Kidney (tissue), 14 donors: ENCODE measurements around the gene LRRK1. TPM values are rescaled to one million over a fixed set of nuclear protein-coding genes. Genes with fewer than 3 reads are reported as not detected.
A peak's percentile ranks its signal among the peaks of the same experiment; 100 is the strongest.

Source experiments
- DNase-seq, 5 donors: peaks; one replicate each; pipeline ENCODE4 v3.0.0-alpha.2; 2013 to 2020
- FAIRE-seq: peaks from 2 replicates; lab custom pipeline; 2012; peaks lifted over from hg19 to GRCh38; lab: Jason Lieb, UNC
- H3K27ac ChIP-seq, 2 donors: one replicate each; pipeline ENCODE4 v1.7.0; 2013; ENCODE audit warnings: low read depth in 2 of 2, low read length in 2 of 2, inconsistent platforms in 1 of 2
- H3K27me3 ChIP-seq: one replicate; pipeline ENCODE4 v1.7.1; 2013; ENCODE audit warnings: low read length, inconsistent platforms; ENCODE audit not compliant: control insufficient read depth, insufficient read depth
- H3K36me3 ChIP-seq, 3 donors: one replicate each; pipeline versions ENCODE4 v1.7.0 to v1.7.1; 2013; ENCODE audit warnings: low read length in 3 of 3, control low read depth in 1 of 3, inconsistent platforms in 1 of 3; ENCODE audit not compliant: insufficient read depth in 3 of 3, control insufficient read depth in 2 of 3
- H3K4me1 ChIP-seq, 3 donors: one replicate each; pipeline versions ENCODE4 v1.7.0 to v1.7.1; 2013; ENCODE audit warnings: low read length in 3 of 3, inconsistent platforms in 1 of 3, low read depth in 1 of 3; ENCODE audit not compliant: control insufficient read depth in 2 of 3, insufficient read depth in 2 of 3
- H3K4me3 ChIP-seq, 3 donors: one replicate each; pipeline versions ENCODE4 v1.7.0 to v1.8.1; 2013; ENCODE audit warnings: low read length in 3 of 3, control low read depth in 1 of 3, inconsistent platforms in 1 of 3
- H3K9ac ChIP-seq, 3 donors: one replicate each; pipeline versions ENCODE4 v1.7.0 to v1.7.1; 2013; ENCODE audit warnings: low read length in 3 of 3, control low read depth in 1 of 3, inconsistent platforms in 1 of 3
- H3K9me3 ChIP-seq, 3 donors: one replicate each; pipeline versions ENCODE4 v1.7.0 to v1.7.1; 2013; ENCODE audit warnings: low read length in 3 of 3, control low read depth in 1 of 3, inconsistent platforms in 1 of 3; ENCODE audit not compliant: control insufficient read depth in 2 of 3, insufficient read depth in 1 of 3
- CTCF ChIP-seq: IDR thresholded peaks from 3 replicates; pipeline ENCODE4 v1.5.1; 2012; ENCODE audit warnings: mild to moderate bottlenecking, moderate library complexity, borderline replicate concordance; ENCODE audit not compliant: insufficient read depth; ENCODE audit errors: extremely low read depth
- intact Hi-C: fragments of 100-400 bp; cut with DNase I; formaldehyde crosslinking; loops from one replicate; pipeline ENCODE4 v1.11.1; 2022
- polyA plus RNA-seq: library from polyadenylated mRNA; stranded (reverse); fragments of 350-450 nt; fragmentation: Illumina TruSeq; extraction: RNeasy Lipid Tissue Mini Kit (QIAGEN cat#74804); gene quantifications from one replicate; pipeline ENCODE4 v1.2.3, GENCODE V29; 2014; ENCODE audit warnings: low read depth, low replicate concordance; ENCODE audit not compliant: insufficient read depth
- total RNA-seq: library from RNA; stranded (reverse); fragmentation: NEBNext Ultra II Directional; extraction: Animal tissue kit (Norgen Biotek cat#: 25700); gene quantifications from one replicate; pipeline ENCODE4 v1.2.1, GENCODE V29; 2021
- donor health status: control.
- donor health status: control.
- donor health status: control.
- donor health status: control.
- donor health status: control.
- donor health status: DM: yes; HTN: yes; CAD: no.
- donor health status: Normal renal cell carcinoma (clear cell type).

The LRRK1 gene
- total and polyA plus RNA-seq, 2 donors from 2014 or later = 1.1 to 24.9 TPM

- peak in 3 of 5 donors; percentile 2 to 44 (median 11) for DNase-seq
- Histone ChIP-seq H3K9me3 (no peaks in the 10 kb centered on the region), H3K9ac (no peak overlapping the region), H3K4me1 (no peaks in the 10 kb centered on the region), H3K36me3 (no peaks in the 10 kb centered on the region), H3K27ac (peak overlapping the region; percentile 13 to 67), H3K4me3 (no peak overlapping the region), H3K27me3 (no peaks in the 10 kb centered on the region)
- TF ChIP-seq CTCF = no peak
- FAIRE-seq = no peak
- intact Hi-C loops = no loop called here
Observed at GRCh38 chr15:101044625-101045235, 125.6 kb downstream of the LRRK1 start.

- no peaks in the 10 kb centered on the region for H3K27me3 ChIP-seq
- FAIRE-seq (no peak), DNase-seq (peak; percentile 32 to 95 (median 77))
- intact Hi-C loops = no loop called here
- H3K4me3 ChIP-seq = no peak overlapping the region
- H3K4me1 ChIP-seq = no peaks in the 10 kb centered on the region
- H3K9ac ChIP-seq = no peak overlapping the region
- peak overlapping the region in 1 of 2 donors; percentile 67 for H3K27ac ChIP-seq
- no peaks in the 10 kb centered on the region for H3K36me3 ChIP-seq
- TF ChIP-seq CTCF = no peak
- H3K9me3 ChIP-seq = no peaks in the 10 kb centered on the region
Observed at GRCh38 chr15:101045236-101045646, 126.1 kb downstream of the LRRK1 start.

GRCh38 chr15:101045835-101046691, 126.9 kb downstream of the LRRK1 start:
- intact Hi-C loops = no loop called here
- Histone ChIP-seq H3K4me1 (no peaks in the 10 kb centered on the region), H3K9ac (no peak overlapping the region), H3K36me3 (no peaks in the 10 kb centered on the region), H3K9me3 (no peaks in the 10 kb centered on the region), H3K4me3 (no peak overlapping the region), H3K27ac (peak overlapping the region in 1 of 2 donors; percentile 32), H3K27me3 (no peaks in the 10 kb centered on the region)
- DNase-seq (peak in 3 of 5 donors; percentile 1 to 43 (median 27)), FAIRE-seq (no peak)
- TF ChIP-seq CTCF = no peak
